ENCODE measurements around the gene MACROD2.

The MACROD2 gene

DNA sequence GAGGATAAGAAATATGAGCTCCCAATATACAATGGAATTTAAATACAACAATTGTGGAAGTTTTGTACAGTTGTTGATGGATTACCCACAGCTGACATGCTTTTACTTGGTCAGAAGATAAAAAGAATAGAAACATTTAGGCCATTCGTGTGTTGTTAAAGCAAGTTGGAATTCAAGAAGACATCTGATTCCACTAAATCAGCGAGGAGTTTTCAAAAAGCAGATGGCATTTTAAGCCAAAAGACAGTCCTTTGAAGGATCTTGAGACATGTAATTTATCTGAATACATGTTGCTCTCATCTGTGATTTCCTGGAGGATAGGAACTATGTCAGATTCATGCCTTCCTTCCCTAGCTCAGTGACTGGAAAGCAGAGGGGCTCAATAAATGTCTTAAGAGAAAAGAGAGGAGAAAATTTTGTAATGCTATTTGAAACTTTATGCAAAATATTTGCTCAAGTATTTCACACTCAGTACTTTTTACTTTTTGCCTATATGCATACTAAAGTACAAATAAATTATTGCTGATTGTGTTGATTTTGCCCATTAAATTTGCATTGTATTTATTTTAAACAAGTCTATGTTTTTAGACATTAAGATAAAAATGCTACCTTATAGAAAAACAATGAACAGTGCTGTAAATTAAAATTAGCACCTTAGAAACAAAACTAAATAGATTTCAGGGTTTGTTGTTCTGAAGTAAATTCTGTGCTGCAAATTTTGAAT, 1075.9 kb downstream of the MACROD2 start:
- H3K4me3 ChIP-seq (ENCODE audit: control insufficient read depth, low read depth, low read length): no peak overlapping the region
- TF ChIP-seq, protein P1, sequence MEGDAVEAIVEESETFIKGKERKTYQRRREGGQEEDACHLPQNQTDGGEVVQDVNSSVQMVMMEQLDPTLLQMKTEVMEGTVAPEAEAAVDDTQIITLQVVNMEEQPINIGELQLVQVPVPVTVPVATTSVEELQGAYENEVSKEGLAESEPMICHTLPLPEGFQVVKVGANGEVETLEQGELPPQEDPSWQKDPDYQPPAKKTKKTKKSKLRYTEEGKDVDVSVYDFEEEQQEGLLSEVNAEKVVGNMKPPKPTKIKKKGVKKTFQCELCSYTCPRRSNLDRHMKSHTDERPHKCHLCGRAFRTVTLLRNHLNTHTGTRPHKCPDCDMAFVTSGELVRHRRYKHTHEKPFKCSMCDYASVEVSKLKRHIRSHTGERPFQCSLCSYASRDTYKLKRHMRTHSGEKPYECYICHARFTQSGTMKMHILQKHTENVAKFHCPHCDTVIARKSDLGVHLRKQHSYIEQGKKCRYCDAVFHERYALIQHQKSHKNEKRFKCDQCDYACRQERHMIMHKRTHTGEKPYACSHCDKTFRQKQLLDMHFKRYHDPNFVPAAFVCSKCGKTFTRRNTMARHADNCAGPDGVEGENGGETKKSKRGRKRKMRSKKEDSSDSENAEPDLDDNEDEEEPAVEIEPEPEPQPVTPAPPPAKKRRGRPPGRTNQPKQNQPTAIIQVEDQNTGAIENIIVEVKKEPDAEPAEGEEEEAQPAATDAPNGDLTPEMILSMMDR (conservative IDR thresholded peaks at IDR 0.05; ENCODE audit: control insufficient read depth, insufficient read depth, low read depth, low read length): no peak
- no peak for DNase-seq (ENCODE audit: low read depth)

DNA sequence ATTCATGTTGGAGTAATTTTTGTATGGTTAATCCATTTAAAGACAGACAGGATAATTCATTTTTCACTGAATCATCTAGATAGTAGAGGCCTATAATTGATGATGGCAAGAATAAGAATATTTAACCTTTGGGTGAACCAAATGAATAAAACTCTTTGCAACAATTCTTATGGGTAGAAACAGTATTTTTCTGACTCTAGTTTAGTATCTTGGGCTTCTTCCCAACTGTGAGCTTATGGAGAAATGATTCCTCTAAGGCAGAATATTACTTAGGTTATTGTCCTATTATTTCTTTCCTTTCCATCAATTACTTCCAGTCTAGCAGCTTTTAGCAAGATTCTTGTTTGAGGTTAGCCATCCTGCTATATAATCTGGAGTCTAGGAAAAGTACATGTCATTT, 1077.0 kb downstream of the MACROD2 start:
- TF ChIP-seq, protein P1 (conservative IDR thresholded peaks at IDR 0.05; ENCODE audit: control insufficient read depth, insufficient read depth, low read depth, low read length): no peak
- DNase-seq (ENCODE audit: low read depth): no peak
- no peak overlapping the region for H3K4me3 ChIP-seq (ENCODE audit: control insufficient read depth, low read depth, low read length)

DNA sequence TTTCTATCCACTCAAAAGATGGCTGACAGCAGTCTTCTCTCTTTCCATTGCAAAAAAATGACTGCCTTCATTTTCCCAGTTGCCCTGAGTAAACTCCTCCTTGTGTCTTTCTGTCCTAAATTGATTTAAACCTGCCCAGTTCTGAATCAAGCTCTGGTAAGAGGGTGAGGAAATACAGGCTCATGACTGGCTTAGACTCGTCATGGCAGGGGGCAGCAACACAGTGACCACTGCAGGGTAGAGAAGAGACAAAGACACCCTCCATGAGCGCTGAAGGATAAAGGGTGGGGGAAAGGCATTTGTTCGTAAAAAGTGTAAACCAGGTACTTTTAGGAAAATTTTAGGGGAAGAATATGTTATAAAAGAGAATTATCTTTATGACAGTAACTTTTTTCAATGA, 1080.3 kb downstream of the MACROD2 start:
- no peak overlapping the region for H3K4me3 ChIP-seq (ENCODE audit: control insufficient read depth, low read depth, low read length)
- DNase-seq (ENCODE audit: low read depth): no peak
- TF ChIP-seq, protein P1 (conservative IDR thresholded peaks at IDR 0.05; ENCODE audit: control insufficient read depth, insufficient read depth, low read depth, low read length): no peak

DNA sequence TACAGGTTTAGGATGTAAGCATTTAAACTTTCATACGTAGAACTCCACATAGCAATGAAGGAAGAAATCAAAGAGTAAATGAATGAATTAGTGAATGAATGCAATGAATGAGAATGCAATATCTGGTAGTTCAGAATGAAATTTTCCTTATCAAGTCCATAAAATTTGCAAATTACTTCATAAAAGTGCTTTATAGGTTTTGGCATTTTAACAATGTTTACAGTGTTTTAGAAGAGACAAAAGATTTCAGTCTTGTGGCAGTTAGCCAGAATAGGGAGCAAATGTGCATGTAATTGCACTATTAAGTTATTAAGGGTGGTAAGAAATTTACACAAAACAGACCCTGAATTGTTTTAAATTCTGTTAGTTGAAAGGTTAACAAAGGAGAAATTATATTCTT, 1081.5 kb downstream of the MACROD2 start:
- DNase-seq (ENCODE audit: low read depth): no peak
- no peak overlapping the region for H3K4me3 ChIP-seq (ENCODE audit: control insufficient read depth, low read depth, low read length)
- TF ChIP-seq, protein P1 (conservative IDR thresholded peaks at IDR 0.05; ENCODE audit: control insufficient read depth, insufficient read depth, low read depth, low read length): no peak

DNA sequence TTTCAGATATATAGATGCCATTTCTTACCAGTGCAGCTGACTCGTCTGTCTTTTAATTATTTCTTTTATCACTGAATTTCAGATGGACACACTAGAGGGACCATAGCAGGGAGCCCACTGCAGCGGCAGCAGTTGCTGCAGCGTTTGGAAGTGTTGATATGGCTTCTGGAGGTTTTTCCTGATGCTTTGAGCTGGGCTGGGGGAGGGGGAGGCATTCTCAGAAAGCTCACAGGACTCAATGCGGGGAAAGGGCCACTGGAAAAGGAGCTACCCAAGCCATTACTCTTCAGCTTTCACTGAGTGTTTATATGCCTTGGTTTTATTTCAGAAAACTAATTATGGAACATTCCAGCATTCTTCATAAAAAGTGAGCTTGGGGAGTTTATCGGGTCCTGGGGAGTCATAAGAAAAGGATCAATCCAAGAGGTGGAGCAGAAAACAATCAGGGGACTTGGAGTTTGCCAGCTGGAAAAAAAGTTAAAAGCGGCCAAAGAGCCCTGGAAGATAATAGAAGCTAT, 1082.5 kb downstream of the MACROD2 start:
- TF ChIP-seq, protein P1 (conservative IDR thresholded peaks at IDR 0.05; ENCODE audit: control insufficient read depth, insufficient read depth, low read depth, low read length): no peak
- DNase-seq (ENCODE audit: low read depth): no peak
- no peak overlapping the region for H3K4me3 ChIP-seq (ENCODE audit: control insufficient read depth, low read depth, low read length)

DNA sequence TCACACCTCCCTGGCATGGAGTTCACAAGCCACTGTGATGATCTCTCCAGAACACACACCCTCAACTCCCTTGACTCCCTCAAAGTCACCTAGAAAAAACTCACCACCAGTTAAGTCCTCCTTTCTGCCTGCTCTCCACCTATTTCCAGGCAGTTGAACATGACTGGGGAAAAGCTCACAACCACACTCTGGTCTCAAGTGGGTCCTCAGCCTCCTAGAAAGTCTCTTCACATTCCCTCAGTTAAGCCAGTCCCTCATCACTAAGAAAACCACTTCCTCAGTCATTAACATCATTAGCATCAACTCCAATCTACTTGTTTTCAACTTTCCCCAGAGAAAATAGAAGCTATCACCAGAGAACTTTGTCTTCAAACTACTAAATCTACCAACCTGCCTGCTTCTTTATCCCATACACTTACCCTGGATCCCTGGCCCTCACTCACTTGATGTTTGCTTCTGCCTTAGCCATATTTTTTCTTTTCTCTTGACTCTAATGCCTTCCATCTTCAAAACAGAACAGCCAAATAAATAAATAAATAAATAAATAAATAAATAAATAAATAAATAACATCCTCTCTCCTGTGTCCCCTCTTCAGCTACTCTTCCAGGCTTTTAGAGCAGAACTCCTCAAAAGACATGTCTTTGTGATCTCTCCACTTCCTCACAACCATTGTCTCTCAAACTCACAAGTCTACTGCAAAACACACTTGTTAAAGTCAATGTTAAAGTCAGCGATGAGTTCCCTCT, 1084.5 kb downstream of the MACROD2 start:
- TF ChIP-seq, protein P1 (conservative IDR thresholded peaks at IDR 0.05; ENCODE audit: control insufficient read depth, insufficient read depth, low read depth, low read length): no peak
- no peak overlapping the region for H3K4me3 ChIP-seq (ENCODE audit: control insufficient read depth, low read depth, low read length)
- DNase-seq (ENCODE audit: low read depth): no peak
